A549 (cell line): ENCODE measurements around the gene FCHO2. TPM values are rescaled to one million over a fixed set of nuclear protein-coding genes. Genes with fewer than 3 reads are reported as not detected.

Experiments
- ATAC-seq, 2 experiments: fragments of 200-7000 bp in 1 of 2; fragments of >200 bp in 1 of 2; cut with Nextera tagmentation in 1 of 2; cut with Tn5 transposase in 1 of 2; 3 replicates each; pipeline versions ENCODE4 v1.8.0 to v1.9.1; 2018 to 2020; ENCODE audit warnings: mild to moderate bottlenecking in 1 of 2, moderate library complexity in 1 of 2
- CTCF ChIA-PET: fragments of 300-600 bp; sonication (Branson Sonifier 250); formaldehyde crosslinking; extraction: SDS; loops from one replicate; lab custom pipeline; 2021; ENCODE audit warnings: antibody characterized with exemption, inconsistent platforms; lab: Yijun Ruan, JAX
- POLR2A ChIA-PET: fragments of 350-600 bp; formaldehyde crosslinking; extraction: SDS; loops from one replicate; lab custom pipeline; 2021; ENCODE audit warnings: antibody characterized with exemption, inconsistent platforms; lab: Yijun Ruan, JAX
- DNase-seq, 2 experiments: peaks; one replicate each; pipeline versions ENCODE4 v3.0.0 to v3.0.0-alpha.2; 2011 to 2016; ENCODE audit warnings: low read depth in 1 of 2, low spot score in 1 of 2
- FAIRE-seq: peaks from 2 replicates; lab custom pipeline; 2011; peaks lifted over from hg19 to GRCh38; lab: Jason Lieb, UNC
- H3K27ac ChIP-seq, 2 experiments: fragments of >200 bp; sonication (Bioruptor Twin); formaldehyde crosslinking; 3 replicates each; pipeline ENCODE4 v1.5.1; 2016 to 2017
- H3K4me1 ChIP-seq: fragments of >200 bp; sonication (Bioruptor Twin); formaldehyde crosslinking; 3 replicates; pipeline ENCODE4 v1.6.1; 2016
- H3K4me2 ChIP-seq: fragments of >200 bp; sonication (Bioruptor Twin); formaldehyde crosslinking; 3 replicates; pipeline ENCODE4 v1.6.1; 2016
- H3K4me3 ChIP-seq: fragments of >200 bp; sonication (Bioruptor Twin); formaldehyde crosslinking; 3 replicates; pipeline ENCODE4 v1.5.1; 2016
- H3K9me3 ChIP-seq: fragments of >200 bp; sonication (Bioruptor Twin); formaldehyde crosslinking; 3 replicates; pipeline ENCODE4 v1.6.1; 2016
- CBX2 ChIP-seq: fragments of 200-600 bp; sonication (generic); IDR thresholded peaks from 2 replicates; pipeline ENCODE4 v1.6.1; 2016; ENCODE audit warnings: low read depth, mild to moderate bottlenecking, borderline replicate concordance
- EHMT2 ChIP-seq: fragments of 200-600 bp; sonication (generic); IDR thresholded peaks from 2 replicates; pipeline ENCODE4 v1.6.1; 2016; ENCODE audit warnings: antibody characterized with exemption, low read depth, mild to moderate bottlenecking, moderate library complexity
- FOSB ChIP-seq: fragments of 250-450 bp; sonication (Bioruptor Pico); IDR thresholded peaks from 2 replicates; pipeline ENCODE4 v1.5.0; 2020; ENCODE audit warnings: mild to moderate bottlenecking, moderate library complexity
- GATA3 ChIP-seq: IDR thresholded peaks from 2 replicates; pipeline ENCODE4 v1.6.1; 2012; ENCODE audit warnings: borderline replicate concordance
- HDAC2 ChIP-seq: fragments of 200-600 bp; sonication (generic); IDR thresholded peaks from 2 replicates; pipeline ENCODE4 v1.6.1; 2016
- HEYL ChIP-seq: fragments of 250-450 bp; sonication (Bioruptor Pico); IDR thresholded peaks from 2 replicates; pipeline ENCODE4 v1.8.0; 2021; ENCODE audit warnings: mild to moderate bottlenecking, moderate library complexity
- HOXB13 ChIP-seq: fragments of 250-450 bp; sonication (Bioruptor Pico); IDR thresholded peaks from 2 replicates; pipeline ENCODE4 v1.5.0; 2020; ENCODE audit warnings: low read depth, mild to moderate bottlenecking, moderate library complexity
- JUN ChIP-seq, 2 experiments: fragments of >200 bp; sonication (Bioruptor Twin); formaldehyde crosslinking; IDR thresholded peaks; 2 replicates in 1 of 2; 3 replicates in 1 of 2; pipeline ENCODE4 v1.6.1; 2016 to 2017
- MAFK ChIP-seq: fragments of 450-650 bp; IDR thresholded peaks from 2 replicates; pipeline ENCODE4 v1.6.1; 2014; ENCODE audit not compliant: partially characterized antibody
- NFE2L2 ChIP-seq: fragments of 150-350 bp; conservative IDR thresholded peaks from 2 replicates; pipeline ENCODE4 v1.6.1; 2014; ENCODE audit warnings: low read length
- NR3C1 ChIP-seq: fragments of >200 bp; sonication (Bioruptor Twin); formaldehyde crosslinking; IDR thresholded peaks from 3 replicates; pipeline ENCODE4 v1.6.1; 2017
- POLR2AphosphoS2 ChIP-seq: conservative IDR thresholded peaks from 2 replicates; pipeline ENCODE4 v1.6.1; 2012; ENCODE audit warnings: low read length, improper control_type of control experiment, inconsistent platforms
- RAD21 ChIP-seq, 2 experiments: fragments of >200 bp in 1 of 2; sonication (Bioruptor Twin) in 1 of 2; formaldehyde crosslinking in 1 of 2; IDR thresholded peaks in 1 of 2; conservative IDR thresholded peaks in 1 of 2; 2 replicates in 1 of 2; 3 replicates in 1 of 2; pipeline ENCODE4 v1.6.1; 2012 to 2018; ENCODE audit warnings: inconsistent platforms in 1 of 2
- RARB ChIP-seq: fragments of 250-450 bp; sonication (Bioruptor Pico); IDR thresholded peaks from 2 replicates; pipeline ENCODE4 v1.8.0; 2021; ENCODE audit warnings: mild to moderate bottlenecking, moderate library complexity
- RFX5 ChIP-seq: fragments of 450-650 bp; IDR thresholded peaks from 2 replicates; pipeline ENCODE4 v1.7.1; 2014; ENCODE audit warnings: antibody characterized with exemption, mild to moderate bottlenecking, moderate library complexity
- TP53 ChIP-seq: fragments of 250-450 bp; sonication (Bioruptor Pico); IDR thresholded peaks from 2 replicates; pipeline ENCODE4 v1.5.0; 2021; ENCODE audit warnings: mild to moderate bottlenecking, moderate library complexity
- ZSCAN20 ChIP-seq: fragments of 250-450 bp; sonication (Bioruptor Pico); IDR thresholded peaks from 2 replicates; pipeline ENCODE4 v1.8.0; 2022; ENCODE audit warnings: mild to moderate bottlenecking, moderate library complexity
- WGBS: methylation state at CpG from one replicate; pipeline ENCODE4 v1.1.6; 2017; ENCODE audit errors: missing lambda C conversion rate; 5-methylcytosine and 5-hydroxymethylcytosine counted together
- polyA plus RNA-seq, 4 experiments: library from polyadenylated mRNA; depleted of rRNA in 3 of 4; stranded (reverse); fragments of >200 nt; fragmentation: RNase III in 1 of 4; extraction: RNeasy Plus Mini Kit Qiagen cat#74134 plus additional on column Dnase treatment in 1 of 4; gene quantifications; 2 replicates in 3 of 4; 3 replicates in 1 of 4; pipeline ENCODE4 v1.2.3, GENCODE V29; 2011 to 2017
- TF ChIP-seq, protein P1 (sequence below): fragments of 200-600 bp; sonication (generic); IDR thresholded peaks from 2 replicates; pipeline ENCODE4 v1.6.1; 2016; ENCODE audit warnings: antibody characterized with exemption, mild to moderate bottlenecking, moderate library complexity
- TF ChIP-seq, protein P2 (sequence below): fragments of 450-650 bp; IDR thresholded peaks from 2 replicates; pipeline ENCODE4 v1.6.1; 2014; ENCODE audit warnings: antibody characterized with exemption
- TF ChIP-seq, protein P3 (sequence below): IDR thresholded peaks from 2 replicates; pipeline ENCODE4 v1.6.1; 2012

FCHO2 gene
- polyA plus RNA-seq, 2 of the 4 experiments (the other 2 are of a cell fraction), result 9.1 to 14.9 TPM

DNA sequence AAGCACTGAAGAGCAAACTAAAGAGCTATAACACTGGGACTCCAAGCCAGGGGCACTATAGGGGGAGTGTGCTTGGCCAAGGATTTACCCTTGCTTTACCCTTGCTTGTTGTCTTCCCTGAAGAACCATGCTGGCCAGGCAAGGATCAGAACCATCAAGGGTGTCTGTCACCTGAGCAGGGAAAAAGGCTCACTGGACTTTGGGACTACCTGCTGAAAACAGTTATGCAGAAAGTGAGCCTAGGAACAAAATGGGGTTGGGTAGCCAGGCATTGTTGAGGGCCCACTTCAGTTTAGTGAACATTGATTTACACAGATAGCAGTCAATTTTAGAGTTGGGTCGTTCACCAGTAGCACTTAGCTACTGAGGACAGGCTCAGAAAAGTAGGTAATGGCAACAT is 156.5 kb downstream of the FCHO2 start:
- Histone ChIP-seq H3K4me3 (no peak overlapping the region), H3K9me3 (peaks cover 11% of the 10 kb centered on the region; the same call in 2 of the 3 replicates), H3K4me2 (no peak overlapping the region), H3K27ac (no peak overlapping the region), H3K4me1 (peaks cover 21% of the 10 kb centered on the region)
- ChIA-PET CTCF (interaction anchor here (1.2 to 1.5 kb wide), 3 partner anchors 14 to 104 kb away, joined by 3 to 4 read pairs (median 4); no protein-coding TSS in a partner anchor), POLR2A (no interaction called here)
- no peak for DNase-seq
- no peak for FAIRE-seq
- no peak for ATAC-seq
- TF ChIP-seq NFE2L2 (no peak), RAD21 (conservative IDR thresholded peaks at IDR 0.05 in 1 of 2, IDR thresholded peaks at IDR 0.05 in 1 of 2) (no peak), RARB (CRISPR knock-in tag) (no peak), HDAC2 (no peak), POLR2AphosphoS2 (no peak), CBX2 (no peak), HEYL (no peak), EHMT2 (no peak), GATA3 (no peak), TP53 (no peak), NR3C1 (no peak), MAFK (no peak), JUN (IDR thresholded peaks at IDR 0.05) (no peak), FOSB (CRISPR knock-in tag) (no peak)
- TF ChIP-seq, protein P1, sequence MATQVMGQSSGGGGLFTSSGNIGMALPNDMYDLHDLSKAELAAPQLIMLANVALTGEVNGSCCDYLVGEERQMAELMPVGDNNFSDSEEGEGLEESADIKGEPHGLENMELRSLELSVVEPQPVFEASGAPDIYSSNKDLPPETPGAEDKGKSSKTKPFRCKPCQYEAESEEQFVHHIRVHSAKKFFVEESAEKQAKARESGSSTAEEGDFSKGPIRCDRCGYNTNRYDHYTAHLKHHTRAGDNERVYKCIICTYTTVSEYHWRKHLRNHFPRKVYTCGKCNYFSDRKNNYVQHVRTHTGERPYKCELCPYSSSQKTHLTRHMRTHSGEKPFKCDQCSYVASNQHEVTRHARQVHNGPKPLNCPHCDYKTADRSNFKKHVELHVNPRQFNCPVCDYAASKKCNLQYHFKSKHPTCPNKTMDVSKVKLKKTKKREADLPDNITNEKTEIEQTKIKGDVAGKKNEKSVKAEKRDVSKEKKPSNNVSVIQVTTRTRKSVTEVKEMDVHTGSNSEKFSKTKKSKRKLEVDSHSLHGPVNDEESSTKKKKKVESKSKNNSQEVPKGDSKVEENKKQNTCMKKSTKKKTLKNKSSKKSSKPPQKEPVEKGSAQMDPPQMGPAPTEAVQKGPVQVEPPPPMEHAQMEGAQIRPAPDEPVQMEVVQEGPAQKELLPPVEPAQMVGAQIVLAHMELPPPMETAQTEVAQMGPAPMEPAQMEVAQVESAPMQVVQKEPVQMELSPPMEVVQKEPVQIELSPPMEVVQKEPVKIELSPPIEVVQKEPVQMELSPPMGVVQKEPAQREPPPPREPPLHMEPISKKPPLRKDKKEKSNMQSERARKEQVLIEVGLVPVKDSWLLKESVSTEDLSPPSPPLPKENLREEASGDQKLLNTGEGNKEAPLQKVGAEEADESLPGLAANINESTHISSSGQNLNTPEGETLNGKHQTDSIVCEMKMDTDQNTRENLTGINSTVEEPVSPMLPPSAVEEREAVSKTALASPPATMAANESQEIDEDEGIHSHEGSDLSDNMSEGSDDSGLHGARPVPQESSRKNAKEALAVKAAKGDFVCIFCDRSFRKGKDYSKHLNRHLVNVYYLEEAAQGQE, result no peak
- TF ChIP-seq, protein P2, sequence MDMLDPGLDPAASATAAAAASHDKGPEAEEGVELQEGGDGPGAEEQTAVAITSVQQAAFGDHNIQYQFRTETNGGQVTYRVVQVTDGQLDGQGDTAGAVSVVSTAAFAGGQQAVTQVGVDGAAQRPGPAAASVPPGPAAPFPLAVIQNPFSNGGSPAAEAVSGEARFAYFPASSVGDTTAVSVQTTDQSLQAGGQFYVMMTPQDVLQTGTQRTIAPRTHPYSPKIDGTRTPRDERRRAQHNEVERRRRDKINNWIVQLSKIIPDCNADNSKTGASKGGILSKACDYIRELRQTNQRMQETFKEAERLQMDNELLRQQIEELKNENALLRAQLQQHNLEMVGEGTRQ, result no peak
- TF ChIP-seq, protein P3, sequence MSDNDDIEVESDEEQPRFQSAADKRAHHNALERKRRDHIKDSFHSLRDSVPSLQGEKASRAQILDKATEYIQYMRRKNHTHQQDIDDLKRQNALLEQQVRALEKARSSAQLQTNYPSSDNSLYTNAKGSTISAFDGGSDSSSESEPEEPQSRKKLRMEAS, result no peak
- WGBS, result 14% methylated on average over 1 of the region's 1 CpG

DNA sequence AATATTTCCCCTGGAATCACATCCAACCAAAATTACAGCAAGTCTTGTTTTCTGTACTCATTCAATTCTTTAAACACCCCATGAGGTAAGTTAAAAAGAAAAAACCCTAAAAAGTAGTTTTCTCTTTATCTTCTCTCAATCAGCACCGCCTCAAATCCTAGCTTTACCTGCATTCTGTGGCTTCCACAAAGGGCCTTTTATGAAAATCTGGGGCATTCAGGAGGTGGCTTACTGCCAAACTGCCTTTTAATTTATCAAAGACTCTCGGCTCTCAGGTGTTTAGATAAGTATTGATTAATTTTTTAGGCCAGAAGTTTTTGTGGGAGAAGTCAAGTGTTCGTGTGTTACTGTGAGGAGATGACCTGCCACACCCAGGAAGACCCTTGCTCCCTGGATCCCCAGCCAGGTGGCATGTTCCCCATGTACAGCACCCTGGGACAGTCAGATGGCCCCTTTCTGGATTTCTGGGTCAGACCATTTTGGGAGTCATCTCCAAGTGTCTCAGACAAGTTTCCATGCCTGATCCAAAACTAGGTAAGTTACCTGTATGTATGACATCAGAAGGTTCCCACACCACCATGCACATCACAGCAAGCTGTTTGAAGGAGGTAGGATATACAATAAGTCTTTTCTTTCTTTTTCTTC is 158.3 kb downstream of the FCHO2 start:
- no peak overlapping the region for H3K4me2 ChIP-seq
- TF ChIP-seq HDAC2, result no peak
- TF ChIP-seq ZSCAN20 (CRISPR knock-in tag), result no peak
- TF ChIP-seq RFX5, result no peak
- no peak for TF ChIP-seq EHMT2
- no peak for TF ChIP-seq HOXB13 (CRISPR knock-in tag)
- TF ChIP-seq, protein P3, result no peak
- TF ChIP-seq, all 56 proteins: peak for 0
- no peaks in the 10 kb centered on the region for H3K9me3 ChIP-seq
- no peak overlapping the region for H3K27ac ChIP-seq
- no peak for ATAC-seq
- 64% methylated on average over 3 of the region's 3 CpGs for WGBS
- ChIA-PET CTCF (interaction anchor here (0.8 to 3.1 kb wide), 5 partner anchors 11 to 339 kb away, joined by 3 to 10 read pairs (median 5); no protein-coding TSS in a partner anchor), POLR2A (no interaction called here)
- DNase-seq, result no peak
- no peak overlapping the region for H3K4me3 ChIP-seq
- peaks cover 21% of the 10 kb centered on the region for H3K4me1 ChIP-seq
- no peak for FAIRE-seq
